ENCODE measurements around the gene GMIP. TPM values are rescaled to one million over a fixed set of nuclear protein-coding genes. Genes with fewer than 3 reads are reported as not detected.

The GMIP gene
- total RNA-seq, 1 experiment from 2014 or later: 12.7 TPM

- H2AFZ ChIP-seq (ENCODE audit: low read length): no peak overlapping the region
- H3T11ph ChIP-seq (ENCODE audit: low read length): no peak overlapping the region
- H3K23ac ChIP-seq (ENCODE audit: insufficient read length, low read depth, low read length): no peak overlapping the region
- TF ChIP-seq, protein P1, sequence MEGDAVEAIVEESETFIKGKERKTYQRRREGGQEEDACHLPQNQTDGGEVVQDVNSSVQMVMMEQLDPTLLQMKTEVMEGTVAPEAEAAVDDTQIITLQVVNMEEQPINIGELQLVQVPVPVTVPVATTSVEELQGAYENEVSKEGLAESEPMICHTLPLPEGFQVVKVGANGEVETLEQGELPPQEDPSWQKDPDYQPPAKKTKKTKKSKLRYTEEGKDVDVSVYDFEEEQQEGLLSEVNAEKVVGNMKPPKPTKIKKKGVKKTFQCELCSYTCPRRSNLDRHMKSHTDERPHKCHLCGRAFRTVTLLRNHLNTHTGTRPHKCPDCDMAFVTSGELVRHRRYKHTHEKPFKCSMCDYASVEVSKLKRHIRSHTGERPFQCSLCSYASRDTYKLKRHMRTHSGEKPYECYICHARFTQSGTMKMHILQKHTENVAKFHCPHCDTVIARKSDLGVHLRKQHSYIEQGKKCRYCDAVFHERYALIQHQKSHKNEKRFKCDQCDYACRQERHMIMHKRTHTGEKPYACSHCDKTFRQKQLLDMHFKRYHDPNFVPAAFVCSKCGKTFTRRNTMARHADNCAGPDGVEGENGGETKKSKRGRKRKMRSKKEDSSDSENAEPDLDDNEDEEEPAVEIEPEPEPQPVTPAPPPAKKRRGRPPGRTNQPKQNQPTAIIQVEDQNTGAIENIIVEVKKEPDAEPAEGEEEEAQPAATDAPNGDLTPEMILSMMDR (conservative IDR thresholded peaks at IDR 0.05): no peak
- H3K18ac ChIP-seq (ENCODE audit: insufficient read length, low read depth, low read length): no peak overlapping the region
- Mint-ChIP-seq H3K36me3 (ENCODE audit: insufficient read depth in 1 of 3, low read depth in 3 of 3) (peaks cover 48 to 81% (median 80%) of the 10 kb centered on the region in 3 experiments), H3K4me3 (no peak overlapping the region), H3K4me1 (peaks cover 14 to 15% of the 10 kb centered on the region in 2 experiments), H3K27ac (no peak overlapping the region), H3K9me3 (no peaks in the 10 kb centered on the region), H3K27me3 (ENCODE audit: low read depth) (no peaks in the 10 kb centered on the region)
- WGBS (ENCODE audit: extremely low coverage, insufficient read length, low lambda C conversion rate): no CpG with 5 or more reads among the region's 10 CpGs
- no peak overlapping the region for H3K56ac ChIP-seq (ENCODE audit: insufficient read length, low read depth, low read length)
- H2BK12ac ChIP-seq (ENCODE audit: insufficient read length, low read depth, low read length): no peak overlapping the region
- H4K20me1 ChIP-seq (ENCODE audit: control insufficient read depth, insufficient read depth, insufficient read length): no peaks in the 10 kb centered on the region
- no peak overlapping the region for H3K27ac ChIP-seq (ENCODE audit: insufficient read length, low read depth, low read length)
- H3K27me3 ChIP-seq (ENCODE audit: insufficient read depth, low read length): no peaks in the 10 kb centered on the region
- no peak overlapping the region for H2BK120ac ChIP-seq (ENCODE audit: low read depth, low read length, poor library complexity, severe bottlenecking)
- H4K5ac ChIP-seq (ENCODE audit: insufficient read length, low read depth, low read length): no peak overlapping the region
- peaks cover 11% of the 10 kb centered on the region; the same call in 1 of the 2 replicates for H3K79me2 ChIP-seq (ENCODE audit: insufficient read depth, low read length)
- no peak overlapping the region for H2BK5ac ChIP-seq (ENCODE audit: insufficient read length, low read length)
- no peak for DNase-seq
- no peak overlapping the region for H3K4ac ChIP-seq (ENCODE audit: low read depth, low read length)
- H2AK5ac ChIP-seq (ENCODE audit: insufficient read length, low read length): no peak overlapping the region
- H3K79me1 ChIP-seq (ENCODE audit: insufficient read depth, low read depth, low read length, poor library complexity, severe bottlenecking): peaks cover 5% of the 10 kb centered on the region
- H4K91ac ChIP-seq (ENCODE audit: insufficient read length, low read depth, low read length): no peak overlapping the region
- no peak overlapping the region for H3K4me2 ChIP-seq (ENCODE audit: insufficient read depth, insufficient read length, low read length)
- H3K4me1 ChIP-seq (ENCODE audit: insufficient read depth, low read length): peaks cover 3% of the 10 kb centered on the region; the same call in 1 of the 2 replicates
- H3K9ac ChIP-seq (ENCODE audit: extremely low read depth, insufficient read length, low read length): no peak overlapping the region
- no peak overlapping the region for H4K8ac ChIP-seq (replicated peaks; ENCODE audit: insufficient read length, low read depth, low read length)
- H2BK20ac ChIP-seq (ENCODE audit: low read depth, low read length, poor library complexity, severe bottlenecking): no peak overlapping the region
- no peak overlapping the region for H3K14ac ChIP-seq (ENCODE audit: insufficient read depth, low read length)
- H3K9me3 ChIP-seq (ENCODE audit: control insufficient read depth, low read depth, low read length): no peaks in the 10 kb centered on the region
- H2BK15ac ChIP-seq (ENCODE audit: low read depth, low read length): no peak overlapping the region
- no peaks in the 10 kb centered on the region for H3K23me2 ChIP-seq (ENCODE audit: insufficient read length, low read depth, low read length, poor library complexity, severe bottlenecking)
Measured at GRCh38 chr19:19657397-19657783, 13.9 kb upstream of the GMIP start.

All from H9 (cell line).